HL-60 (cell line): ENCODE data around the gene EBI3.

Source experiments
- POLR2AphosphoS5 ChIP-seq: IDR thresholded peaks from 2 replicates; pipeline ENCODE4 v1.6.1; 2012; ENCODE audit warnings: low read depth
- TF ChIP-seq, protein P1 (sequence below): IDR thresholded peaks from 2 replicates; pipeline ENCODE4 v1.6.1; 2012; ENCODE audit warnings: low read depth; ENCODE audit not compliant: insufficient replicate concordance

- TF ChIP-seq, protein P1, sequence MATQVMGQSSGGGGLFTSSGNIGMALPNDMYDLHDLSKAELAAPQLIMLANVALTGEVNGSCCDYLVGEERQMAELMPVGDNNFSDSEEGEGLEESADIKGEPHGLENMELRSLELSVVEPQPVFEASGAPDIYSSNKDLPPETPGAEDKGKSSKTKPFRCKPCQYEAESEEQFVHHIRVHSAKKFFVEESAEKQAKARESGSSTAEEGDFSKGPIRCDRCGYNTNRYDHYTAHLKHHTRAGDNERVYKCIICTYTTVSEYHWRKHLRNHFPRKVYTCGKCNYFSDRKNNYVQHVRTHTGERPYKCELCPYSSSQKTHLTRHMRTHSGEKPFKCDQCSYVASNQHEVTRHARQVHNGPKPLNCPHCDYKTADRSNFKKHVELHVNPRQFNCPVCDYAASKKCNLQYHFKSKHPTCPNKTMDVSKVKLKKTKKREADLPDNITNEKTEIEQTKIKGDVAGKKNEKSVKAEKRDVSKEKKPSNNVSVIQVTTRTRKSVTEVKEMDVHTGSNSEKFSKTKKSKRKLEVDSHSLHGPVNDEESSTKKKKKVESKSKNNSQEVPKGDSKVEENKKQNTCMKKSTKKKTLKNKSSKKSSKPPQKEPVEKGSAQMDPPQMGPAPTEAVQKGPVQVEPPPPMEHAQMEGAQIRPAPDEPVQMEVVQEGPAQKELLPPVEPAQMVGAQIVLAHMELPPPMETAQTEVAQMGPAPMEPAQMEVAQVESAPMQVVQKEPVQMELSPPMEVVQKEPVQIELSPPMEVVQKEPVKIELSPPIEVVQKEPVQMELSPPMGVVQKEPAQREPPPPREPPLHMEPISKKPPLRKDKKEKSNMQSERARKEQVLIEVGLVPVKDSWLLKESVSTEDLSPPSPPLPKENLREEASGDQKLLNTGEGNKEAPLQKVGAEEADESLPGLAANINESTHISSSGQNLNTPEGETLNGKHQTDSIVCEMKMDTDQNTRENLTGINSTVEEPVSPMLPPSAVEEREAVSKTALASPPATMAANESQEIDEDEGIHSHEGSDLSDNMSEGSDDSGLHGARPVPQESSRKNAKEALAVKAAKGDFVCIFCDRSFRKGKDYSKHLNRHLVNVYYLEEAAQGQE, result no peak
- TF ChIP-seq POLR2AphosphoS5, result no peak
Measured at GRCh38 chr19:4197228-4197624, 32.1 kb upstream of the EBI3 start.
